ENCODE measurements around the gene EIF2B2. TPM values are rescaled to one million over a fixed set of nuclear protein-coding genes. Genes with fewer than 3 reads are reported as not detected.

The EIF2B2 gene
- total and polyA plus RNA-seq, 2 experiments from 2014 or later = 39.2 to 40.5 TPM

GRCh38 chr14:75046899-75047298 lies 44.2 kb downstream of the EIF2B2 start:
- Histone ChIP-seq H3K4me3 (no peak overlapping the region), H4K20me1 (replicated peaks; ENCODE audit: insufficient read depth) (0 out of 2 replicates have a peak, but pooled peaks cover 6% of the 10 kb centered on the region), H3K79me2 (replicated peaks; ENCODE audit: insufficient read depth) (0 out of 2 replicates have a peak, but pooled peaks cover 6% of the 10 kb centered on the region), H3K9me2 (ENCODE audit: insufficient read depth) (no peaks in the 10 kb centered on the region), H3K4me2 (no peak overlapping the region), H3K27me3 (ENCODE audit: insufficient read depth) (no peaks in the 10 kb centered on the region), H3K36me3 (ENCODE audit: insufficient read depth) (no peaks in the 10 kb centered on the region), H2AFZ (no peak overlapping the region), H3K4me1 (ENCODE audit: insufficient read depth) (no peaks in the 10 kb centered on the region), H3F3A (replicated peaks; ENCODE audit: low read depth) (no peaks in the 10 kb centered on the region), H3K27ac (ENCODE audit: low read depth) (no peak overlapping the region)
- TF ChIP-seq ZNF331 (CRISPR knock-in tag; IDR thresholded peaks at IDR 0.05; ENCODE audit: low read depth) (no peak), ZNF114 (CRISPR knock-in tag; IDR thresholded peaks at IDR 0.05) (no peak), NANOG (IDR thresholded peaks at IDR 0.05; ENCODE audit: borderline replicate concordance) (no peak), EZH2phosphoT487 (IDR thresholded peaks at IDR 0.05; ENCODE audit: unreplicated experiment) (no peak), STAT1 (IDR thresholded peaks at IDR 0.05; ENCODE audit: unreplicated experiment) (no peak)
- ATAC-seq (no peak), DNase-seq (ENCODE audit: low spot score) (no peak)
- no peaks in the 10 kb centered on the region; the same call in 1 of the 3 replicates for H3K9me3 Mint-ChIP-seq
- H3K36me3 Mint-ChIP-seq (ENCODE audit: low read depth) = no peaks in the 10 kb centered on the region
- no peak overlapping the region for H3K4me3 Mint-ChIP-seq
- H3K4me1 Mint-ChIP-seq = no peaks in the 10 kb centered on the region; the same call in 2 of the 3 replicates
- H3K27ac Mint-ChIP-seq = no peak overlapping the region
- H3K27me3 Mint-ChIP-seq (ENCODE audit: insufficient read depth, low read depth, poor library complexity) = peaks cover 3% of the 10 kb centered on the region

GRCh38 chr14:75047506-75047905 lies 44.8 kb downstream of the EIF2B2 start:
- Mint-ChIP-seq H3K4me3 (no peak overlapping the region), H3K27ac (no peak overlapping the region), H3K4me1 (no peaks in the 10 kb centered on the region; the same call in 2 of the 3 replicates), H3K27me3 (ENCODE audit: insufficient read depth, low read depth, poor library complexity) (peaks cover 3% of the 10 kb centered on the region), H3K36me3 (ENCODE audit: low read depth) (no peaks in the 10 kb centered on the region), H3K9me3 (no peaks in the 10 kb centered on the region; the same call in 1 of the 3 replicates)
- no peaks in the 10 kb centered on the region for H3F3A ChIP-seq (replicated peaks; ENCODE audit: low read depth)
- no peak overlapping the region for H3K4me3 ChIP-seq
- H3K9me2 ChIP-seq (ENCODE audit: insufficient read depth) = no peaks in the 10 kb centered on the region
- ATAC-seq (no peak), DNase-seq (ENCODE audit: low spot score) (no peak)
- H3K4me2 ChIP-seq = no peak overlapping the region
- no peaks in the 10 kb centered on the region for H3K4me1 ChIP-seq (ENCODE audit: insufficient read depth)
- no peak overlapping the region for H3K27ac ChIP-seq (ENCODE audit: low read depth)
- H3K36me3 ChIP-seq (ENCODE audit: insufficient read depth) = no peaks in the 10 kb centered on the region
- H3K79me2 ChIP-seq (replicated peaks; ENCODE audit: insufficient read depth) = 0 out of 2 replicates have a peak, but pooled peaks cover 6% of the 10 kb centered on the region
- 0 out of 2 replicates have a peak, but pooled peaks cover 6% of the 10 kb centered on the region for H4K20me1 ChIP-seq (replicated peaks; ENCODE audit: insufficient read depth)
- H3K27me3 ChIP-seq (ENCODE audit: insufficient read depth) = no peaks in the 10 kb centered on the region
- H2AFZ ChIP-seq = no peak overlapping the region
- TF ChIP-seq ZNF462 (CRISPR knock-in tag; IDR thresholded peaks at IDR 0.05) (no peak), CREB1 (CRISPR knock-in tag; IDR thresholded peaks at IDR 0.05; ENCODE audit: low read depth) (no peak), EZH2 (IDR thresholded peaks at IDR 0.05; ENCODE audit: low read depth, unreplicated experiment) (no peak), EZH2phosphoT487 (IDR thresholded peaks at IDR 0.05; ENCODE audit: unreplicated experiment) (no peak), STAT1 (IDR thresholded peaks at IDR 0.05; ENCODE audit: unreplicated experiment) (no peak), ZNF114 (CRISPR knock-in tag; IDR thresholded peaks at IDR 0.05) (no peak), ETS1 (IDR thresholded peaks at IDR 0.05) (no peak), POLR2AphosphoS5 (IDR thresholded peaks at IDR 0.05; ENCODE audit: low read depth) (no peak)
- TF ChIP-seq, protein P1, sequence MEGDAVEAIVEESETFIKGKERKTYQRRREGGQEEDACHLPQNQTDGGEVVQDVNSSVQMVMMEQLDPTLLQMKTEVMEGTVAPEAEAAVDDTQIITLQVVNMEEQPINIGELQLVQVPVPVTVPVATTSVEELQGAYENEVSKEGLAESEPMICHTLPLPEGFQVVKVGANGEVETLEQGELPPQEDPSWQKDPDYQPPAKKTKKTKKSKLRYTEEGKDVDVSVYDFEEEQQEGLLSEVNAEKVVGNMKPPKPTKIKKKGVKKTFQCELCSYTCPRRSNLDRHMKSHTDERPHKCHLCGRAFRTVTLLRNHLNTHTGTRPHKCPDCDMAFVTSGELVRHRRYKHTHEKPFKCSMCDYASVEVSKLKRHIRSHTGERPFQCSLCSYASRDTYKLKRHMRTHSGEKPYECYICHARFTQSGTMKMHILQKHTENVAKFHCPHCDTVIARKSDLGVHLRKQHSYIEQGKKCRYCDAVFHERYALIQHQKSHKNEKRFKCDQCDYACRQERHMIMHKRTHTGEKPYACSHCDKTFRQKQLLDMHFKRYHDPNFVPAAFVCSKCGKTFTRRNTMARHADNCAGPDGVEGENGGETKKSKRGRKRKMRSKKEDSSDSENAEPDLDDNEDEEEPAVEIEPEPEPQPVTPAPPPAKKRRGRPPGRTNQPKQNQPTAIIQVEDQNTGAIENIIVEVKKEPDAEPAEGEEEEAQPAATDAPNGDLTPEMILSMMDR (conservative IDR thresholded peaks at IDR 0.05; ENCODE audit: low read depth in 2 of 2) = no peak

Data from GM23338 (cell line).